Stomach (tissue), 4 donors: ENCODE data around the gene IL17RC.

Experiments
- CTCF ChIP-seq, 7 experiments: fragments of 450-650 bp in 4 of 7; fragments of 200-600 bp in 3 of 7; sonication (generic) in 3 of 7; IDR thresholded peaks; one replicate each; pipeline ENCODE4 v1.5.1; 2016 to 2019; ENCODE audit warnings: antibody characterized with exemption in 7 of 7, control low read depth in 2 of 7, mild to moderate bottlenecking in 1 of 7
- POLR2A ChIP-seq, 4 donors: fragments of 450-650 bp; IDR thresholded peaks; one replicate each; pipeline ENCODE4 v1.6.1; 2016; ENCODE audit warnings: antibody characterized with exemption in 4 of 4, control low read depth in 2 of 4, mild to moderate bottlenecking in 1 of 4, moderate library complexity in 1 of 4

GRCh38 chr3:9940746-9941145 lies 23.8 kb downstream of the IL17RC start:
- no peak for TF ChIP-seq CTCF (IDR thresholded peaks at IDR 0.05)
- no peak for TF ChIP-seq POLR2A (IDR thresholded peaks at IDR 0.05)
